ENCODE measurements around the gene CTSC. TPM values are rescaled to one million over a fixed set of nuclear protein-coding genes. Genes with fewer than 3 reads are reported as not detected.
"Not testable (repeated sequence)": the region's sequence is repeated elsewhere in the genome, so short reads cannot be mapped to it uniquely, and the experiment has no call there.

The CTSC gene
- polyA plus RNA-seq, 1 donor from 2014 or later, result 5.2 TPM

GRCh38 chr11:88321412-88321811, 16.1 kb downstream of the CTSC start:
- not testable (repeated sequence) for H3F3A ChIP-seq (ENCODE audit: insufficient read depth, low read length, poor library complexity, severe bottlenecking); H3K9me2 ChIP-seq (ENCODE audit: insufficient read depth, low read length); H3K4me2 ChIP-seq (ENCODE audit: low read length); H3K27ac ChIP-seq (ENCODE audit: low read length); H4K20me1 ChIP-seq (ENCODE audit: insufficient read depth); H3K27me3 ChIP-seq (ENCODE audit: insufficient read depth, low read depth, low read length); H3K9ac ChIP-seq (ENCODE audit: low read length); H3K4me3 ChIP-seq (ENCODE audit: low read length); H3K79me2 ChIP-seq (replicated peaks; ENCODE audit: insufficient read depth, low read length); H3K36me3 ChIP-seq (ENCODE audit: insufficient read depth, low read length); H3K9me3 ChIP-seq (ENCODE audit: low read length); H2AFZ ChIP-seq (ENCODE audit: low read depth, low read length)

- Histone ChIP-seq H3K4me3 (ENCODE audit: low read length) (no peak overlapping the region), H3K36me3 (ENCODE audit: insufficient read depth, low read length) (no peaks in the 10 kb centered on the region), H3K79me2 (replicated peaks; ENCODE audit: insufficient read depth, low read length) (no peaks in the 10 kb centered on the region), H3K9me2 (ENCODE audit: insufficient read depth, low read length) (no peaks in the 10 kb centered on the region), H3K27ac (ENCODE audit: low read length) (no peak overlapping the region), H3K9me3 (ENCODE audit: low read length) (no peaks in the 10 kb centered on the region), H3F3A (ENCODE audit: insufficient read depth, low read length, poor library complexity, severe bottlenecking) (no peaks in the 10 kb centered on the region), H4K20me1 (ENCODE audit: insufficient read depth) (no peaks in the 10 kb centered on the region), H3K27me3 (ENCODE audit: insufficient read depth, low read depth, low read length) (no peaks in the 10 kb centered on the region), H2AFZ (ENCODE audit: low read depth, low read length) (no peak overlapping the region), H3K9ac (ENCODE audit: low read length) (no peak overlapping the region), H3K4me2 (ENCODE audit: low read length) (no peak overlapping the region)
- TF ChIP-seq POLR2AphosphoS5 (IDR thresholded peaks at IDR 0.05), result no peak
- TF ChIP-seq MXI1 (conservative IDR thresholded peaks at IDR 0.05; ENCODE audit: poor library complexity, severe bottlenecking), result no peak
- no peak for TF ChIP-seq SMC3 (conservative IDR thresholded peaks at IDR 0.05; ENCODE audit: poor library complexity)
- no peak for TF ChIP-seq CTCF (IDR thresholded peaks at IDR 0.05; ENCODE audit: poor library complexity, severe bottlenecking)
- no peak for TF ChIP-seq REST (IDR thresholded peaks at IDR 0.05; ENCODE audit: borderline replicate concordance)
- TF ChIP-seq EP300 (conservative IDR thresholded peaks at IDR 0.05; ENCODE audit: poor library complexity, severe bottlenecking), result no peak
- no peak for TF ChIP-seq RAD21 (conservative IDR thresholded peaks at IDR 0.05)
- TF ChIP-seq TAF1 (IDR thresholded peaks at IDR 0.05; ENCODE audit: low read depth), result no peak
- TF ChIP-seq EZH2 (IDR thresholded peaks at IDR 0.05; ENCODE audit: borderline replicate concordance, insufficient read depth, low read length, poor library complexity, severe bottlenecking), result no peak
These were observed 17.4 kb downstream of the CTSC start for GRCh38 chr11:88320149-88320559.

- no peak for TF ChIP-seq CTCF (IDR thresholded peaks at IDR 0.05; ENCODE audit: poor library complexity, severe bottlenecking)
- TF ChIP-seq REST (IDR thresholded peaks at IDR 0.05; ENCODE audit: borderline replicate concordance), result no peak
- TF ChIP-seq POLR2AphosphoS5 (IDR thresholded peaks at IDR 0.05), result no peak
- TF ChIP-seq TAF1 (IDR thresholded peaks at IDR 0.05; ENCODE audit: low read depth), result no peak
- TF ChIP-seq EP300 (conservative IDR thresholded peaks at IDR 0.05; ENCODE audit: poor library complexity, severe bottlenecking), result no peak
- TF ChIP-seq RAD21 (conservative IDR thresholded peaks at IDR 0.05), result no peak
- TF ChIP-seq SMC3 (conservative IDR thresholded peaks at IDR 0.05; ENCODE audit: poor library complexity), result no peak
- TF ChIP-seq EZH2 (IDR thresholded peaks at IDR 0.05; ENCODE audit: borderline replicate concordance, insufficient read depth, low read length, poor library complexity, severe bottlenecking), result no peak
- no peak for TF ChIP-seq MXI1 (conservative IDR thresholded peaks at IDR 0.05; ENCODE audit: poor library complexity, severe bottlenecking)
- no peak overlapping the region for H3K4me2 ChIP-seq (ENCODE audit: low read length)
- no peaks in the 10 kb centered on the region for H3K9me3 ChIP-seq (ENCODE audit: low read length)
- no peak overlapping the region for H3K4me3 ChIP-seq (ENCODE audit: low read length)
- no peaks in the 10 kb centered on the region for H3K9me2 ChIP-seq (ENCODE audit: insufficient read depth, low read length)
- H3K9ac ChIP-seq (ENCODE audit: low read length), result no peak overlapping the region
- no peak overlapping the region for H2AFZ ChIP-seq (ENCODE audit: low read depth, low read length)
- H3K36me3 ChIP-seq (ENCODE audit: insufficient read depth, low read length), result no peaks in the 10 kb centered on the region
- no peaks in the 10 kb centered on the region for H4K20me1 ChIP-seq (ENCODE audit: insufficient read depth)
- H3K27ac ChIP-seq (ENCODE audit: low read length), result no peak overlapping the region
- H3K79me2 ChIP-seq (replicated peaks; ENCODE audit: insufficient read depth, low read length), result no peaks in the 10 kb centered on the region
- no peaks in the 10 kb centered on the region for H3K27me3 ChIP-seq (ENCODE audit: insufficient read depth, low read depth, low read length)
- H3F3A ChIP-seq (ENCODE audit: insufficient read depth, low read length, poor library complexity, severe bottlenecking), result no peaks in the 10 kb centered on the region
These were observed 19.5 kb downstream of the CTSC start for GRCh38 chr11:88318017-88318416.
